ENCODE data around the gene MAPRE2.

MAPRE2 gene

DNA sequence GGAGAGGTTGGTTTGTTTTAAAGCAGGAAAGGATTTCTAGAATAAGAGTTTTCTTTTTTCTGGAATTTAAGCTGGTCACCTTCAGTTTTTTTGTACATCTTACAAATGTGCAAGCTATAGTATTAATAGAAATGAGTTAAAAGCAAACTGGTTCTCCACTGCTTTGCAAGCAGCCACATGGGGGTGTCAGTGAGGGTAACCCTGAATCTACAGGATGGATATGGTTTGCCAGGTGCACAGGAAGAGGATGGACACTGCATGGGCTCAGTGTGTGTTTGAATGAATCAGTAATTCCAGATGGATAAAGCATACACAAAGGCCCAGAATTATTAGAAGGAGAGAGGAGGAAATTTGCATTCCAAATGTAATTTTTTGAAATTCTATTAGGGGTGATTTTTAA, 89.0 kb downstream of the MAPRE2 start:
- TF ChIP-seq, protein P1, sequence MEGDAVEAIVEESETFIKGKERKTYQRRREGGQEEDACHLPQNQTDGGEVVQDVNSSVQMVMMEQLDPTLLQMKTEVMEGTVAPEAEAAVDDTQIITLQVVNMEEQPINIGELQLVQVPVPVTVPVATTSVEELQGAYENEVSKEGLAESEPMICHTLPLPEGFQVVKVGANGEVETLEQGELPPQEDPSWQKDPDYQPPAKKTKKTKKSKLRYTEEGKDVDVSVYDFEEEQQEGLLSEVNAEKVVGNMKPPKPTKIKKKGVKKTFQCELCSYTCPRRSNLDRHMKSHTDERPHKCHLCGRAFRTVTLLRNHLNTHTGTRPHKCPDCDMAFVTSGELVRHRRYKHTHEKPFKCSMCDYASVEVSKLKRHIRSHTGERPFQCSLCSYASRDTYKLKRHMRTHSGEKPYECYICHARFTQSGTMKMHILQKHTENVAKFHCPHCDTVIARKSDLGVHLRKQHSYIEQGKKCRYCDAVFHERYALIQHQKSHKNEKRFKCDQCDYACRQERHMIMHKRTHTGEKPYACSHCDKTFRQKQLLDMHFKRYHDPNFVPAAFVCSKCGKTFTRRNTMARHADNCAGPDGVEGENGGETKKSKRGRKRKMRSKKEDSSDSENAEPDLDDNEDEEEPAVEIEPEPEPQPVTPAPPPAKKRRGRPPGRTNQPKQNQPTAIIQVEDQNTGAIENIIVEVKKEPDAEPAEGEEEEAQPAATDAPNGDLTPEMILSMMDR (IDR thresholded peaks at IDR 0.05): no peak

DNA sequence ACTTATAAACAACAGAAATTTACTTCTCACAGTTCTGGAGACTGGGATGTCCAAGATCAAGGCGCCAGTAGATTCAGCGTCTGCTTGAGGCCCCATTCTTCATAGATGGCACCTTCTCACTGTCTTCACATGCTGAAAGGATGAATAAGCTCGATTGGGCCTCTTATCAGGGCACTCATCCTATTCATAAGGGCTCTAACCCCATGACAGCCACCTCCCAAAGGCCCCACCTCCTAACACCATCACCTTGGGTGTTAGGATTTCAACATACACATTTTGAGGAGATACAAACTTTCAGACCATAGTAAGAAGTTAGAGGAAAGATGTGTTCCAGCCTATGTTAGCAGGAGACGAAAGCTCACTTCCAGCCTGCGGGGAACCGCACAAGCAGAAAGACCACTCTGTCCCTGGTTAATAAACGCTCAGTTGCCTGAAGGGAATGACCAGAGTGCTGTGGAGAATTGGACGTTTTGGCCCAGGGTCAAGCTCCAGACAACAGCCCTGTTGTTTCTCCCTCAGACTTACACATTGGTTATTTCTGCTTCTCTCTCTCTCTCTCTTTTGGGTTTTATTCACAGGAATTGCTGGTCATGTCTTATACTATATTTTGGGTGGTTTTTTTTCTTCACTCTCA, 90.3 kb downstream of the MAPRE2 start:
- TF ChIP-seq, protein P1 (IDR thresholded peaks at IDR 0.05): no peak

DNA sequence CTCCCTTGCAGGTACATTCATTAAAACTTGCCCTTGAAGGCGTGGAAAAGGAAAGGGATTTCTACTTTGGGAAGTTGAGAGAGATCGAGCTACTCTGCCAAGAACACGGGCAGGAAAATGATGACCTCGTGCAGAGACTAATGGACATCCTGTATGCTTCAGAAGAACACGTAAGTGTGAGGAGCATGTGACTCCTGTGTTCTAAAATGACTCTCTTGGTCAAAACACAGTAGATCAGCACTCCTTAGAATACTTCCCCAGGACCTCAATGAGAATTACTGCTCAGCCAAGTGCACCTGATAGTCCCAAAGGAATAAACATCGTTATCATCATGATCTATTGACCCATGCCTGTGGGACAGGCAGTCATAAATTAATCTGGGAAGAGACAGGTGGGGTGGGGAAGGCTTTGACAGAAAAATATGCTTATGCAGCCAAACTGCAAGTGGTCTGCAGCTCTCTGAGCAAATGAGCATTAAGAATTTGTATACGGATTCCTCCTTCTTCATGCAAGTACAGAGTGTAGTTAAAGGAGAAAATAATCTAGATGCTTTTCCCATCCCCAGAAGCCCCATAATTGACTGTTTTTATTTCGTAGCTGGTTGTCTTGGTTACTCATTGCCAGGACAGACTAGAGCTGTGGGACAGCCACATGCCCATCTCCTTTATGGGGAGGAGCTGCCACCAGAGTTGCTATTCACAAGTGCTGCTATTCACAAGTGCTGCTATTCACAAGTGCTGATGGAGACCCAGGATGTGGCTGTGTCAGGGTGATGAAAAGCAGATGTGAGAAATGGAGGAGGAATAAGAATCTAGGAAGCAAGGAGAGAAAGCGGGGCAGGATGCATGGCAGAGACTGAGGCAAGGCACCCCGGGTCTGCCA, 91.0 kb downstream of the MAPRE2 start:
- TF ChIP-seq, protein P1 (IDR thresholded peaks at IDR 0.05): no peak

DNA sequence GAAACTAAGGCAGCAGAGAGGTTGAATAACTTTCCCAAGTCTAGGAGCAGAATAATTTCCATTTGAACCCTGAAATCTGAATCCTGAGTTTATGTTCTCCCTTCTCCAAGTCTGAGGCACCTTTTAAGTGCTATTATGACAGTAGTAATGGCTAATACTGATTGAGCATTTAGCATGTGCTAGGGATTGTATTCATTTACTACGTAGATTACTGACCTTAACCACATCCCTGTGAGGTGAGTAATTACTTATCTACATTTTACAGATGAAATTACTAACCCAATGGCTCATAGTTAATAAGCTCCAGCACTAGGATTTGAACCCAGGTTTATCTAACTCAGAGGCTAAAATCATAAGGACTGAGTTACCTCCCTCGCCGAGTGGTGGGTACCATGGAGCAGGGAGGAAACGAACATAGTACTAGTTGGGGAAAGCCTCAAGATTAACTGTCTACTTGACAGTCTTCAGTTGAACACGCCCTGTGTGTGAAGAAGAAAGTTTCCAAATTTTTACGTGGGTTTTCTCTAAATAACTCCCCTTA, 93.0 kb downstream of the MAPRE2 start:
- TF ChIP-seq, protein P1 (IDR thresholded peaks at IDR 0.05): no peak

DNA sequence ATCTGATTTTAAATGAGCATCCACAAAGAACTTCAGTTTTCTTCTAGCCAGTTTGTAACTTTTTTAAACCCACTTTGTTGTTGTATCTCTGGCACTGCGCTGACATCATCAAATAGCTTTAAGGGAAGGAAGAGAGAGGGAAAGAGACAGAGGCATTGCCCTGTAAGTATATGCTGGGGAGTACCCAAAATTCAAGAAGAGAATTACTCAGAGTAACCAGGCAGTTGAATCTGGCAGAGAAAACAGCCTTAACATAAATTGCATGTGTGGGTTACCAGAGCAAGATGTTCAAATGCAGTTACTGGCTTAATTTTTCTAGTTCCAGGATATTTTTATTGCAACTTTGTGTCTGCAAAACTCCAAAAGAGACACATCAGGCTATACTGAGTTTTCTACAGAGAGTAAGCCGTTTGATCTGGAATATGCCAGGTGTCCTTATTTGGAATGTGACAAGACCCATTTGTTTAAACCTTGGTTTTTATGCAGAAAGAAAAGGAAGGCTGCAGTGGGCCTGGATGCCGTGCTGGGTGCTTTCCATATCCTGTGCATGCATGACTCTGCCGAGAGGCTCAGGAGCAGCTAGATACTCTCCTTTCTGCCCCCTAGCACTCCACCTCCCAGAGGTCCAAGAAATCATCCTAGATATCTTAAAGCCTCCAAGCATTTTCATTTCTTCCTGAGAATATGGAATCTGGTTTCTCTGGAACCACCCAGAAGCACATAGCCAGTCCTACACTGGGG, 93.7 kb downstream of the MAPRE2 start:
- TF ChIP-seq, protein P1 (IDR thresholded peaks at IDR 0.05): no peak

DNA sequence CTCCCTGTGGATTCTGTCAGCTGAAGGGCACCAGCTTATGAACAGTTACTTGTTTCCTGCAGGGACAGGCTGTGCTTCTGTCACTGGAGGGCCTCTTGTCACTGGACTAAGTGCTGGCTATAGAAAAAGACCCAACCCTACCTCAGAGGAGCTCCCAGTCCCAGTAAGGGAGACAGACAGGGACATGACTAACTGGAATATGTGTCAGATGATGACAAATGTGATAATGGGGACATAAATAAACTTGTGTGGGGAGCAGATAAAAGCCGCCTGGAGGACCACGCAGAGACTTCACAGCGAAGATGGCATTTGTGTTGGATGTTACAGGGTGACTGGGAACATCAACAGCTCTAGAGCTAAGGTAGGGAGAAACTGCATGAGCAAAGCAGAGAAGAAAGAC, 95.0 kb downstream of the MAPRE2 start:
- TF ChIP-seq, protein P1 (IDR thresholded peaks at IDR 0.05): no peak

DNA sequence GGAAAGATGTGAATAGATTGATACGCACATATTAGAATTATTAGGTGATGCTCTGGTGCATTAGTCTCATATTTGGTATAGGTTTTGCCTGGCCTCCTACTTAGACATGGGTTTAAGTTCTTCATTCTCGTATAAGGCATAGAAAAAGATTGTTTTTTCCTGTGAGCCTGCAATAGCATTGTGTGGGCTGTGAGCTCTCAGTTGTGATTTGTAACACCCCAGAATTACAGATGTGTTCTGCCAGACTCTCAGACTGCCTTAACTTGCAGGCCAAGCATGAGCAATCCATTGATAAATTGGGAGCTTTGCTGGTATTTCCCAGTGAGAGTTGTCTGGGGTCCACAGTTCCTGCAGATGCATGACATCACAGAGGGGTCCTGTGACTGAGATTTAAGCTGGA, 95.7 kb downstream of the MAPRE2 start:
- TF ChIP-seq, protein P1 (IDR thresholded peaks at IDR 0.05): no peak
